H1 (cell line): ENCODE results near the gene NKAIN2. TPM values are rescaled to one million over a fixed set of nuclear protein-coding genes. Genes with fewer than 3 reads are reported as not detected.

Source experiments
- CTCF ChIA-PET: fragments of 300-600 bp; sonication (Branson Sonifier 250); formaldehyde crosslinking; loops from one replicate; lab custom pipeline; 2021; ENCODE audit not compliant: partially characterized antibody; lab: Charles Lee
- POLR2A ChIA-PET: fragments of 300-600 bp; sonication (Branson Sonifier 250); formaldehyde crosslinking; loops from one replicate; lab custom pipeline; 2021; ENCODE audit warnings: inconsistent platforms; ENCODE audit not compliant: partially characterized antibody; lab: Charles Lee
- DNase-seq, 2 experiments: peaks; one replicate each; pipeline versions ENCODE4 v3.0.0 to v3.0.0-alpha.2; 2010 to 2022; ENCODE audit warnings: low spot score in 2 of 2, low read depth in 1 of 2, mixed read lengths in 1 of 2
- FAIRE-seq: peaks from 2 replicates; lab custom pipeline; 2011; peaks lifted over from hg19 to GRCh38; lab: Jason Lieb, UNC
- H2AFZ ChIP-seq: 2 replicates; pipeline ENCODE4 v1.8.1; 2012; ENCODE audit warnings: low read length, inconsistent platforms
- H2AK5ac ChIP-seq: 2 replicates; pipeline ENCODE4 v1.6.1; 2013; ENCODE audit warnings: low read depth, low read length
- H2BK120ac ChIP-seq: replicated peaks from 2 replicates; pipeline ENCODE3; 2013; ENCODE audit warnings: low read depth, low read length, inconsistent platforms
- H2BK12ac ChIP-seq: 2 replicates; pipeline ENCODE4 v1.6.1; 2013; ENCODE audit warnings: low read depth, low read length
- H2BK15ac ChIP-seq: 2 replicates; pipeline ENCODE4 v1.6.1; 2013; ENCODE audit warnings: low read length
- H2BK20ac ChIP-seq: 2 replicates; pipeline ENCODE4 v1.6.1; 2013; ENCODE audit warnings: low read length
- H2BK5ac ChIP-seq: 2 replicates; pipeline ENCODE4 v1.6.1; 2013; ENCODE audit warnings: low read depth, low read length
- H3K14ac ChIP-seq: 2 replicates; pipeline ENCODE4 v1.6.1; 2013; ENCODE audit warnings: inconsistent platforms; ENCODE audit not compliant: insufficient read length
- H3K18ac ChIP-seq: 2 replicates; pipeline ENCODE4 v1.6.1; 2013; ENCODE audit warnings: low read length; ENCODE audit errors: extremely low read depth
- H3K23ac ChIP-seq: 2 replicates; pipeline ENCODE4 v1.6.1; 2013; ENCODE audit warnings: inconsistent platforms; ENCODE audit not compliant: insufficient read length
- H3K23me2 ChIP-seq: 2 replicates; pipeline ENCODE4 v1.6.1; 2013; ENCODE audit warnings: low read depth, low read length
- H3K27ac ChIP-seq: 2 replicates; pipeline ENCODE4 v1.6.1; 2011; ENCODE audit warnings: low read depth, low read length, inconsistent platforms
- H3K27me3 ChIP-seq, 4 experiments: replicated peaks in 1 of 4; 1 replicate in 1 of 4; 2 replicates in 3 of 4; pipeline versions ENCODE4 v1.6.1 to v1.8.1; 2011 to 2013; ENCODE audit warnings: low read length in 3 of 4, mild to moderate bottlenecking in 3 of 4, inconsistent platforms in 2 of 4, mixed read lengths in 2 of 4, moderate library complexity in 1 of 4; ENCODE audit not compliant: control insufficient read depth in 3 of 4, insufficient read depth in 3 of 4; ENCODE audit errors: extremely low read depth in 1 of 4
- H3K36me3 ChIP-seq, 4 experiments: 2 replicates each; pipeline versions ENCODE4 v1.6.1 to v1.8.1; 2011 to 2013; ENCODE audit warnings: mild to moderate bottlenecking in 4 of 4, low read length in 3 of 4, moderate library complexity in 2 of 4, control low read depth in 1 of 4, inconsistent platforms in 1 of 4; ENCODE audit not compliant: insufficient read depth in 4 of 4, control insufficient read depth in 2 of 4
- H3K4ac ChIP-seq: replicated peaks from 2 replicates; pipeline ENCODE3; 2013; ENCODE audit warnings: low read length, low read depth, mixed read lengths, inconsistent platforms; ENCODE audit not compliant: insufficient read length
- H3K4me1 ChIP-seq, 4 experiments: replicated peaks in 1 of 4; 1 replicate in 1 of 4; 2 replicates in 3 of 4; pipeline versions ENCODE4 v1.6.1 to v1.8.1; 2011 to 2013; ENCODE audit warnings: low read length in 3 of 4, inconsistent platforms in 2 of 4, mixed read lengths in 1 of 4; ENCODE audit not compliant: insufficient read depth in 4 of 4, control insufficient read depth in 3 of 4
- H3K4me2 ChIP-seq, 2 experiments: 2 replicates each; pipeline versions ENCODE4 v1.6.1 to v1.8.1; 2011 to 2013; ENCODE audit warnings: low read depth in 2 of 2, low read length in 2 of 2, control low read depth in 1 of 2, inconsistent platforms in 1 of 2, mild to moderate bottlenecking in 1 of 2; ENCODE audit not compliant: insufficient read depth in 1 of 2
- H3K4me3 ChIP-seq, 4 experiments: fragments of 200-600, 300-600 bp in 1 of 4; sonication (generic), shearing (Covaris generic), sonication (Bioruptor Twin) in 1 of 4; 2 replicates each; pipeline versions ENCODE4 v1.5.1 to v1.8.1; 2011 to 2016; ENCODE audit warnings: low read length in 4 of 4, low read depth in 3 of 4, control low read depth in 2 of 4, inconsistent platforms in 2 of 4, mild to moderate bottlenecking in 2 of 4, mixed read lengths in 1 of 4, moderate library complexity in 1 of 4; ENCODE audit not compliant: insufficient read depth in 2 of 4; ENCODE audit errors: extremely low read depth in 1 of 4
- H3K56ac ChIP-seq: replicated peaks from 2 replicates; pipeline ENCODE3; 2013; ENCODE audit warnings: low read depth, mild to moderate bottlenecking, mixed read lengths, low read length, inconsistent platforms; ENCODE audit not compliant: insufficient read length
- H3K79me1 ChIP-seq: 2 replicates; pipeline ENCODE4 v1.6.1; 2013; ENCODE audit warnings: low read depth, low read length, control low read depth
- H3K79me2 ChIP-seq, 2 experiments: 2 replicates each; pipeline versions ENCODE4 v1.6.1 to v1.8.1; 2012 to 2013; ENCODE audit warnings: low read length in 2 of 2, mild to moderate bottlenecking in 2 of 2, inconsistent platforms in 1 of 2; ENCODE audit not compliant: insufficient read depth in 2 of 2, control insufficient read depth in 1 of 2
- H3K9ac ChIP-seq, 4 experiments: replicated peaks in 1 of 4; 1 replicate in 1 of 4; 2 replicates in 3 of 4; pipeline versions ENCODE4 v1.6.1 to v1.8.1; 2011 to 2013; ENCODE audit warnings: low read depth in 3 of 4, low read length in 3 of 4, control low read depth in 2 of 4, mild to moderate bottlenecking in 2 of 4, moderate library complexity in 2 of 4, inconsistent platforms in 1 of 4; ENCODE audit errors: extremely low read depth in 1 of 4
- H3K9me3 ChIP-seq, 2 experiments: 2 replicates each; pipeline versions ENCODE4 v1.6.1 to v1.8.1; 2012 to 2013; ENCODE audit warnings: mild to moderate bottlenecking in 2 of 2, moderate library complexity in 2 of 2, control low read depth in 1 of 2, inconsistent platforms in 1 of 2, low read depth in 1 of 2, low read length in 1 of 2, mixed read lengths in 1 of 2; ENCODE audit not compliant: insufficient read depth in 2 of 2
- H4K20me1 ChIP-seq, 2 experiments: replicated peaks in 1 of 2; 2 replicates each; pipeline versions ENCODE3 to v1.8.1; 2011 to 2013; ENCODE audit warnings: inconsistent platforms in 2 of 2, low read length in 2 of 2, mild to moderate bottlenecking in 1 of 2; ENCODE audit not compliant: insufficient read depth in 2 of 2, control insufficient read depth in 1 of 2
- H4K5ac ChIP-seq: 2 replicates; pipeline ENCODE4 v1.6.1; 2013; ENCODE audit warnings: low read length, low read depth, mixed read lengths, inconsistent platforms; ENCODE audit not compliant: insufficient read length
- H4K8ac ChIP-seq: 2 replicates; pipeline ENCODE4 v1.8.0; 2013; ENCODE audit warnings: mild to moderate bottlenecking, moderate library complexity, low read length, inconsistent platforms; ENCODE audit not compliant: insufficient read depth; ENCODE audit errors: extremely low read depth
- H4K91ac ChIP-seq: replicated peaks from 2 replicates; pipeline ENCODE3; 2013; ENCODE audit warnings: low read length, mixed read lengths, inconsistent platforms; ENCODE audit not compliant: insufficient read length
- CREB1 ChIP-seq: IDR thresholded peaks from 2 replicates; pipeline ENCODE4 v1.6.1; 2012; ENCODE audit warnings: inconsistent platforms
- POU5F1 ChIP-seq: IDR thresholded peaks from 2 replicates; pipeline ENCODE4 v1.6.1; 2011; ENCODE audit warnings: low read depth, mild to moderate bottlenecking, low read length, moderate library complexity
- RAD21 ChIP-seq, 2 experiments: IDR thresholded peaks in 1 of 2; conservative IDR thresholded peaks in 1 of 2; 2 replicates each; pipeline ENCODE4 v1.6.1; 2011; ENCODE audit warnings: low read depth in 2 of 2, low read length in 2 of 2, improper control_type of control experiment in 1 of 2, inconsistent platforms in 1 of 2, mild to moderate bottlenecking in 1 of 2, moderate library complexity in 1 of 2
- TBP ChIP-seq: IDR thresholded peaks from 2 replicates; pipeline ENCODE4 v1.6.1; 2011; ENCODE audit warnings: low read depth, low read length, improper control_type of control experiment
- TEAD4 ChIP-seq: IDR thresholded peaks from 2 replicates; pipeline ENCODE4 v1.6.1; 2012; ENCODE audit warnings: low read depth, low read length, inconsistent platforms, mixed read lengths
- WGBS, 2 experiments: shearing (Covaris generic) in 1 of 2; methylation state at CpG; one replicate each; pipeline versions ENCODE4 v1.1.6 to v1.1.7; 2013 to 2015; ENCODE audit warnings: low lambda C conversion rate in 2 of 2, mixed read lengths in 2 of 2, inconsistent platforms in 1 of 2, low coverage in 1 of 2, missing lambda C conversion rate in 1 of 2; ENCODE audit not compliant: insufficient replicate concordance in 2 of 2, insufficient coverage in 1 of 2, insufficient read length in 1 of 2; ENCODE audit errors: extremely low coverage in 1 of 2, missing lambda C conversion rate in 1 of 2; 5-methylcytosine and 5-hydroxymethylcytosine counted together
- polyA plus RNA-seq, 7 experiments: library from polyadenylated mRNA; depleted of rRNA in 3 of 7; stranded (reverse) in 5 of 7; unstranded in 2 of 7; fragments of >200 nt in 5 of 7; fragments of 200-250 nt in 2 of 7; gene quantifications; 1 replicate in 5 of 7; 2 replicates in 1 of 7; 4 replicates in 1 of 7; pipeline versions ENCODE4 v1.2.1 to v1.2.3, GENCODE V29; 2011 to 2013; ENCODE audit warnings: missing spikeins in 2 of 7, mixed read lengths in 2 of 7
- total RNA-seq: library from RNA; stranded (reverse); fragmentation: NEBNext Ultra II Directional; extraction: Animal tissue kit (Norgen Biotek cat#: 25700); gene quantifications from 2 replicates; pipeline ENCODE4 v1.2.1, GENCODE V29; 2021
- TF ChIP-seq, protein P1 (sequence below), 3 experiments: IDR thresholded peaks; 1 replicate in 2 of 3; 2 replicates in 1 of 3; pipeline versions ENCODE4 v1.5.1 to v1.6.1; 2011; ENCODE audit warnings: low read length in 3 of 3, mild to moderate bottlenecking in 3 of 3, inconsistent platforms in 2 of 3, low read depth in 1 of 3, moderate library complexity in 1 of 3; ENCODE audit not compliant: insufficient read depth in 1 of 3; ENCODE audit errors: control extremely low read depth in 1 of 3

Gene NKAIN2
- total and polyA plus RNA-seq, 2 of the 8 experiments (the other 6 are each of a cell fraction or from before 2014, with no cell fraction given) = 0.20 to 0.34 TPM

- no peak overlapping the region for H3K23ac ChIP-seq
- H3K56ac ChIP-seq = no peak overlapping the region
- no peak overlapping the region for H2BK15ac ChIP-seq
- no peak overlapping the region for H3K9ac ChIP-seq
- H2AFZ ChIP-seq = no peak overlapping the region
- H3K4me3 ChIP-seq = no peak overlapping the region
- H3K79me2 ChIP-seq = no peaks in the 10 kb centered on the region
- no peaks in the 10 kb centered on the region for H3K9me3 ChIP-seq
- no peaks in the 10 kb centered on the region for H3K36me3 ChIP-seq
- no peak overlapping the region for H4K8ac ChIP-seq
- no peak overlapping the region for H4K91ac ChIP-seq
- no peak overlapping the region for H2BK5ac ChIP-seq
- no peaks in the 10 kb centered on the region; a peak in 1 of 7 replicates for H3K4me1 ChIP-seq
- H3K18ac ChIP-seq = no peak overlapping the region; the same call in 1 of the 2 replicates
- H2BK20ac ChIP-seq = no peak overlapping the region
- ChIA-PET POLR2A (no interaction called here), CTCF (interaction anchor here (0.9 to 4.3 kb wide), 13 partner anchors 11 to 580 kb away, joined by 3 to 24 read pairs (median 3); no protein-coding TSS in a partner anchor)
- 46% methylated on average over 4 of the region's 4 CpGs; no CpG with 5 or more reads in 1 of the 2 experiments for WGBS, 2 experiments
- no peak overlapping the region for H2BK120ac ChIP-seq
- no peaks in the 10 kb centered on the region for H4K20me1 ChIP-seq
- H3K4me2 ChIP-seq = no peak overlapping the region
- peak in 1 of 2 experiments; percentile 44 for DNase-seq
- H3K23me2 ChIP-seq = no peaks in the 10 kb centered on the region
- TF ChIP-seq POU5F1 (no peak), RAD21 (IDR thresholded peaks at IDR 0.05 in 1 of 2, conservative IDR thresholded peaks at IDR 0.05 in 1 of 2; ENCODE audit: low read depth in 2 of 2, low read length in 2 of 2) (peak; percentile 76 to 83), TEAD4 (peak; percentile 99), CREB1 (no peak), TBP (no peak)
- TF ChIP-seq, protein P1, sequence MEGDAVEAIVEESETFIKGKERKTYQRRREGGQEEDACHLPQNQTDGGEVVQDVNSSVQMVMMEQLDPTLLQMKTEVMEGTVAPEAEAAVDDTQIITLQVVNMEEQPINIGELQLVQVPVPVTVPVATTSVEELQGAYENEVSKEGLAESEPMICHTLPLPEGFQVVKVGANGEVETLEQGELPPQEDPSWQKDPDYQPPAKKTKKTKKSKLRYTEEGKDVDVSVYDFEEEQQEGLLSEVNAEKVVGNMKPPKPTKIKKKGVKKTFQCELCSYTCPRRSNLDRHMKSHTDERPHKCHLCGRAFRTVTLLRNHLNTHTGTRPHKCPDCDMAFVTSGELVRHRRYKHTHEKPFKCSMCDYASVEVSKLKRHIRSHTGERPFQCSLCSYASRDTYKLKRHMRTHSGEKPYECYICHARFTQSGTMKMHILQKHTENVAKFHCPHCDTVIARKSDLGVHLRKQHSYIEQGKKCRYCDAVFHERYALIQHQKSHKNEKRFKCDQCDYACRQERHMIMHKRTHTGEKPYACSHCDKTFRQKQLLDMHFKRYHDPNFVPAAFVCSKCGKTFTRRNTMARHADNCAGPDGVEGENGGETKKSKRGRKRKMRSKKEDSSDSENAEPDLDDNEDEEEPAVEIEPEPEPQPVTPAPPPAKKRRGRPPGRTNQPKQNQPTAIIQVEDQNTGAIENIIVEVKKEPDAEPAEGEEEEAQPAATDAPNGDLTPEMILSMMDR (IDR thresholded peaks at IDR 0.05; ENCODE audit: control extremely low read depth in 1 of 3, insufficient read depth in 1 of 3, low read depth in 1 of 3, low read length in 3 of 3) = peak; percentile 21 to 97 (median 74)
- H3K79me1 ChIP-seq = no peaks in the 10 kb centered on the region
- no peaks in the 10 kb centered on the region for H3K27me3 ChIP-seq
- H2BK12ac ChIP-seq = no peak overlapping the region
- H3K27ac ChIP-seq = no peak overlapping the region
- no peak overlapping the region for H2AK5ac ChIP-seq
- no peak overlapping the region for H4K5ac ChIP-seq
- H3K14ac ChIP-seq = no peak overlapping the region
- peak; percentile 78 for FAIRE-seq
- no peak overlapping the region for H3K4ac ChIP-seq
These were observed 162.2 kb downstream of the NKAIN2 start for GRCh38 chr6:123965894-123966293.
